IMR-90 (cell line): ENCODE measurements around the gene TWIST2.

ENCODE experiments used
- POLR2A ChIP-seq: IDR thresholded peaks from 2 replicates; pipeline ENCODE4 v1.6.1; 2012; ENCODE audit warnings: mild to moderate bottlenecking, low read depth, low read length
- TF ChIP-seq, protein P1 (sequence below): conservative IDR thresholded peaks from 2 replicates; pipeline ENCODE4 v1.5.1; 2012; ENCODE audit warnings: mild to moderate bottlenecking, low read depth, low read length, improper control_type of control experiment
- TF ChIP-seq, protein P2 (sequence below): fragments of 150-350 bp; IDR thresholded peaks from 2 replicates; pipeline ENCODE4 v1.6.1; 2016; ENCODE audit warnings: low read depth, mild to moderate bottlenecking, low read length, moderate library complexity, borderline replicate concordance

DNA sequence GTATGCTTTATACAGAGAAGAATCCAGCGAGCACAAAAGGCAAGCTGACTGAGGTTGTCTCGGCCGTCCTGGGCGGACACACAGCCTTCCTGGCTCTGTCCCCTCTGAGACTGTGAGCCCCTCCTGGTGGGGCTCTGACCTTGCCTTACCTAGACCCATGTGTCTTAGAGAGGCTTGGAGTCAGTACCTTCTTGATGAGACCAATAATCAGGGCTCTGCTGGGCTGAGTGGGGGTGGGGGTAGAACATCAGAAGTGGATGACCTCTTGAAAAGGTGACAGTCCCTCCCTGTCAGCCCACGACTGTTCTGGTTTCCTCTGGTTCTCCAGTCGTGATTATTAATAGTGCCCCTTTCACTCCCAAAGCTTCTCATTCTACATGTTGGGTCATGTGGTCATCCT, 31.2 kb downstream of the TWIST2 start:
- no peak for TF ChIP-seq POLR2A
- TF ChIP-seq, protein P1, sequence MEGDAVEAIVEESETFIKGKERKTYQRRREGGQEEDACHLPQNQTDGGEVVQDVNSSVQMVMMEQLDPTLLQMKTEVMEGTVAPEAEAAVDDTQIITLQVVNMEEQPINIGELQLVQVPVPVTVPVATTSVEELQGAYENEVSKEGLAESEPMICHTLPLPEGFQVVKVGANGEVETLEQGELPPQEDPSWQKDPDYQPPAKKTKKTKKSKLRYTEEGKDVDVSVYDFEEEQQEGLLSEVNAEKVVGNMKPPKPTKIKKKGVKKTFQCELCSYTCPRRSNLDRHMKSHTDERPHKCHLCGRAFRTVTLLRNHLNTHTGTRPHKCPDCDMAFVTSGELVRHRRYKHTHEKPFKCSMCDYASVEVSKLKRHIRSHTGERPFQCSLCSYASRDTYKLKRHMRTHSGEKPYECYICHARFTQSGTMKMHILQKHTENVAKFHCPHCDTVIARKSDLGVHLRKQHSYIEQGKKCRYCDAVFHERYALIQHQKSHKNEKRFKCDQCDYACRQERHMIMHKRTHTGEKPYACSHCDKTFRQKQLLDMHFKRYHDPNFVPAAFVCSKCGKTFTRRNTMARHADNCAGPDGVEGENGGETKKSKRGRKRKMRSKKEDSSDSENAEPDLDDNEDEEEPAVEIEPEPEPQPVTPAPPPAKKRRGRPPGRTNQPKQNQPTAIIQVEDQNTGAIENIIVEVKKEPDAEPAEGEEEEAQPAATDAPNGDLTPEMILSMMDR: no peak
- TF ChIP-seq, protein P2, sequence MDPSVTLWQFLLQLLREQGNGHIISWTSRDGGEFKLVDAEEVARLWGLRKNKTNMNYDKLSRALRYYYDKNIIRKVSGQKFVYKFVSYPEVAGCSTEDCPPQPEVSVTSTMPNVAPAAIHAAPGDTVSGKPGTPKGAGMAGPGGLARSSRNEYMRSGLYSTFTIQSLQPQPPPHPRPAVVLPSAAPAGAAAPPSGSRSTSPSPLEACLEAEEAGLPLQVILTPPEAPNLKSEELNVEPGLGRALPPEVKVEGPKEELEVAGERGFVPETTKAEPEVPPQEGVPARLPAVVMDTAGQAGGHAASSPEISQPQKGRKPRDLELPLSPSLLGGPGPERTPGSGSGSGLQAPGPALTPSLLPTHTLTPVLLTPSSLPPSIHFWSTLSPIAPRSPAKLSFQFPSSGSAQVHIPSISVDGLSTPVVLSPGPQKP: no peak
